HS-5 (cell line): ENCODE data around the gene NUDT15.
"Not testable (repeated sequence)": the region's sequence is repeated elsewhere in the genome, so short reads cannot be mapped to it uniquely, and the experiment has no call there.

Experiments
- DNase-seq: peaks from one replicate; pipeline ENCODE4 v3.0.0-alpha.2; 2012; ENCODE audit warnings: low read depth

The NUDT15 gene

GRCh38 chr13:48043789-48044503, 6.4 kb downstream of the NUDT15 start:
- DNase-seq: no peak

GRCh38 chr13:48050550-48050949, 13.0 kb downstream of the NUDT15 start:
- DNase-seq: no peak

GRCh38 chr13:48054601-48055000, 17.1 kb downstream of the NUDT15 start:
- no peak for DNase-seq

GRCh38 chr13:48055712-48056111, 18.2 kb downstream of the NUDT15 start:
- DNase-seq: no peak

GRCh38 chr13:48058536-48058935, 21.0 kb downstream of the NUDT15 start:
- not testable (repeated sequence) for DNase-seq

- not testable (repeated sequence) for DNase-seq
Measured at GRCh38 chr13:48059951-48060350, 22.4 kb downstream of the NUDT15 start.

GRCh38 chr13:48066310-48066989, 28.9 kb downstream of the NUDT15 start:
- DNase-seq: no peak

GRCh38 chr13:48068036-48068435, 30.5 kb downstream of the NUDT15 start:
- no peak for DNase-seq

- DNase-seq: no peak
Measured at GRCh38 chr13:48068952-48069351, 31.4 kb downstream of the NUDT15 start.

- no peak for DNase-seq
Measured at GRCh38 chr13:48069573-48069972, 32.0 kb downstream of the NUDT15 start.

- no peak for DNase-seq
Measured at GRCh38 chr13:48070942-48071341, 33.4 kb downstream of the NUDT15 start.

GRCh38 chr13:48072304-48072703, 34.8 kb downstream of the NUDT15 start:
- no peak for DNase-seq

- DNase-seq: no peak
Measured at GRCh38 chr13:48072787-48073186, 35.3 kb downstream of the NUDT15 start.

- DNase-seq: no peak
Measured at GRCh38 chr13:48074006-48074405, 36.5 kb downstream of the NUDT15 start.

GRCh38 chr13:48078251-48078656, 40.7 kb downstream of the NUDT15 start:
- DNase-seq: no peak

GRCh38 chr13:48081739-48082138, 44.2 kb downstream of the NUDT15 start:
- no peak for DNase-seq

GRCh38 chr13:48086272-48086671, 48.7 kb downstream of the NUDT15 start:
- no peak for DNase-seq

GRCh38 chr13:48093588-48093987, 56.1 kb downstream of the NUDT15 start:
- DNase-seq: no peak

- no peak for DNase-seq
Measured at GRCh38 chr13:48094404-48094780, 56.9 kb downstream of the NUDT15 start.

- DNase-seq: peak; percentile 44
Measured at GRCh38 chr13:48094781-48095502, 57.4 kb downstream of the NUDT15 start, which contains the start of gene MED4. MED4 (minus strand) TSS chr13:48095104; CDS start chr13:48095078, 26 bp downstream.

GRCh38 chr13:48096670-48097069, 59.1 kb downstream of the NUDT15 start:
- no peak for DNase-seq
